ENCODE measurements around the gene TMEM8B. TPM values are rescaled to one million over a fixed set of nuclear protein-coding genes. Genes with fewer than 3 reads are reported as not detected.

Gene TMEM8B
- total RNA-seq, 1 experiment from 2014 or later = 6.4 TPM

GRCh38 chr9:35835766-35836165, 6.7 kb downstream of the TMEM8B start:
- Histone ChIP-seq H3K4me3 (no peak overlapping the region), H3K9me2 (ENCODE audit: insufficient read depth) (no peaks in the 10 kb centered on the region), H2AFZ (no peak overlapping the region), H3F3A (ENCODE audit: insufficient read depth, low read depth) (no peaks in the 10 kb centered on the region; the same call in 1 of the 2 replicates), H3K27me3 (ENCODE audit: insufficient read depth, low read depth) (no peaks in the 10 kb centered on the region), H3K79me2 (ENCODE audit: low read depth) (no peaks in the 10 kb centered on the region), H4K20me1 (ENCODE audit: insufficient read depth) (no peaks in the 10 kb centered on the region), H3K36me3 (ENCODE audit: low read depth) (no peaks in the 10 kb centered on the region), H3K27ac (no peak overlapping the region), H3K4me2 (no peak overlapping the region), H3K4me1 (replicated peaks; ENCODE audit: insufficient read depth) (peaks cover 12% of the 10 kb centered on the region), H3K9me3 (ENCODE audit: insufficient read depth, low read depth) (no peaks in the 10 kb centered on the region)
- DNase-seq = no peak
- intact Hi-C loops (cut with micrococcal nuclease; ENCODE audit: unreplicated experiment) = no loop called here
- POLR2A ChIA-PET (ENCODE audit: unreplicated experiment) = no interaction called here
- no TSS peak for BruUV-seq (replicated peaks)
- TF ChIP-seq, protein P1, sequence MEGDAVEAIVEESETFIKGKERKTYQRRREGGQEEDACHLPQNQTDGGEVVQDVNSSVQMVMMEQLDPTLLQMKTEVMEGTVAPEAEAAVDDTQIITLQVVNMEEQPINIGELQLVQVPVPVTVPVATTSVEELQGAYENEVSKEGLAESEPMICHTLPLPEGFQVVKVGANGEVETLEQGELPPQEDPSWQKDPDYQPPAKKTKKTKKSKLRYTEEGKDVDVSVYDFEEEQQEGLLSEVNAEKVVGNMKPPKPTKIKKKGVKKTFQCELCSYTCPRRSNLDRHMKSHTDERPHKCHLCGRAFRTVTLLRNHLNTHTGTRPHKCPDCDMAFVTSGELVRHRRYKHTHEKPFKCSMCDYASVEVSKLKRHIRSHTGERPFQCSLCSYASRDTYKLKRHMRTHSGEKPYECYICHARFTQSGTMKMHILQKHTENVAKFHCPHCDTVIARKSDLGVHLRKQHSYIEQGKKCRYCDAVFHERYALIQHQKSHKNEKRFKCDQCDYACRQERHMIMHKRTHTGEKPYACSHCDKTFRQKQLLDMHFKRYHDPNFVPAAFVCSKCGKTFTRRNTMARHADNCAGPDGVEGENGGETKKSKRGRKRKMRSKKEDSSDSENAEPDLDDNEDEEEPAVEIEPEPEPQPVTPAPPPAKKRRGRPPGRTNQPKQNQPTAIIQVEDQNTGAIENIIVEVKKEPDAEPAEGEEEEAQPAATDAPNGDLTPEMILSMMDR (conservative IDR thresholded peaks at IDR 0.05) = no peak
- TF ChIP-seq EZH2 (IDR thresholded peaks at IDR 0.05; ENCODE audit: low read depth) = no peak
- CTCF ChIA-PET = no interaction called here

- no peak for DNase-seq
- ChIA-PET CTCF (no interaction called here), POLR2A (ENCODE audit: unreplicated experiment) (no interaction called here)
- TF ChIP-seq EZH2 (IDR thresholded peaks at IDR 0.05; ENCODE audit: low read depth) = no peak
- TF ChIP-seq, protein P1 (conservative IDR thresholded peaks at IDR 0.05) = no peak
- H3K27ac ChIP-seq = no peak overlapping the region
- H3K4me1 ChIP-seq (replicated peaks; ENCODE audit: insufficient read depth) = peaks cover 12% of the 10 kb centered on the region
- no peak overlapping the region for H3K4me2 ChIP-seq
- no peaks in the 10 kb centered on the region for H3K9me3 ChIP-seq (ENCODE audit: insufficient read depth, low read depth)
- intact Hi-C loops (cut with micrococcal nuclease; ENCODE audit: unreplicated experiment) = no loop called here
- H3K27me3 ChIP-seq (ENCODE audit: insufficient read depth, low read depth) = no peaks in the 10 kb centered on the region
- H3F3A ChIP-seq (ENCODE audit: insufficient read depth, low read depth) = no peaks in the 10 kb centered on the region; the same call in 1 of the 2 replicates
- no peak overlapping the region for H3K4me3 ChIP-seq
- H3K36me3 ChIP-seq (ENCODE audit: low read depth) = no peaks in the 10 kb centered on the region
- H4K20me1 ChIP-seq (ENCODE audit: insufficient read depth) = no peaks in the 10 kb centered on the region
- no peak overlapping the region for H2AFZ ChIP-seq
- no peaks in the 10 kb centered on the region for H3K9me2 ChIP-seq (ENCODE audit: insufficient read depth)
- no peaks in the 10 kb centered on the region for H3K79me2 ChIP-seq (ENCODE audit: low read depth)
- BruUV-seq (replicated peaks) = no TSS peak
Observed at GRCh38 chr9:35836595-35836994, 7.6 kb downstream of the TMEM8B start.

DNA sequence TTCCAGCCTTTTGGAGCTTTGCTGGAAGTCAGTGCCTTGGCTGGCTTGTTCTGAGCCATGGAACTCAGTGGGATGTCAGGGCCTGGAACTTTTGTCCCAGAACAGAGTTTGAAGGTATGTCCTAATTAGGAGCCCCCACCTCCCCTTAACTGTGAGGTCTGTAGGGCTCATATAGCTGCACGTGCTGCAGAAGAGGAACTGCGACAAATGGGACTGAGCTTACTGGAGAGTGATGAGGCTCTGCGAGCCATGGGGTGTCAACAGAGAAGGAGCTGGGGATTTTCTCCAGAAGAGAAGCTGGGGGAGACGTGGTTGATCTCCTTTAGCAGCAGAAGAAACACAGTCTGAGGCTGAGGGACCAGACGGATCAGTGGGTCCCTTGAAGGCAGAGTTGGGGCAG, 10.9 kb downstream of the TMEM8B start:
- POLR2A ChIA-PET (ENCODE audit: unreplicated experiment) = no interaction called here
- no peak for TF ChIP-seq EZH2 (IDR thresholded peaks at IDR 0.05; ENCODE audit: low read depth)
- TF ChIP-seq, protein P1 (conservative IDR thresholded peaks at IDR 0.05) = no peak
- Histone ChIP-seq H2AFZ (no peak overlapping the region), H3K27ac (no peak overlapping the region), H3K79me2 (ENCODE audit: low read depth) (no peaks in the 10 kb centered on the region), H3F3A (ENCODE audit: insufficient read depth, low read depth) (no peaks in the 10 kb centered on the region), H3K27me3 (ENCODE audit: insufficient read depth, low read depth) (no peaks in the 10 kb centered on the region), H3K36me3 (ENCODE audit: low read depth) (no peaks in the 10 kb centered on the region), H3K4me3 (no peak overlapping the region), H3K4me1 (replicated peaks; ENCODE audit: insufficient read depth) (peaks cover 10% of the 10 kb centered on the region), H3K9me2 (ENCODE audit: insufficient read depth) (no peaks in the 10 kb centered on the region), H4K20me1 (ENCODE audit: insufficient read depth) (no peaks in the 10 kb centered on the region), H3K9me3 (ENCODE audit: insufficient read depth, low read depth) (no peaks in the 10 kb centered on the region), H3K4me2 (no peak overlapping the region)
- no peak for DNase-seq
- BruUV-seq (replicated peaks) = no TSS peak
- CTCF ChIA-PET = no interaction called here
- intact Hi-C loops (cut with micrococcal nuclease; ENCODE audit: unreplicated experiment) = no loop called here
